Measurements from ENCODE around the gene LMF1. TPM values are rescaled to one million over a fixed set of nuclear protein-coding genes. Genes with fewer than 3 reads are reported as not detected.
A peak's percentile ranks its signal among the peaks of the same experiment; 100 is the strongest.

Gene LMF1
- total and polyA plus RNA-seq, 9 of the 15 experiments (the other 6 are each of a cell fraction or from before 2014, with no cell fraction given): 0.11 to 1.6 (median 0.55) TPM; not detected in 1

GRCh38 chr16:1002399-1003166 is 31.8 kb upstream of the LMF1 start (continued):
- TF ChIP-seq BHLHE40 (IDR thresholded peaks at IDR 0.05; ENCODE audit: low read length): peak; percentile 85
- TF ChIP-seq BACH1 (tag; IDR thresholded peaks at IDR 0.05): no peak
- no peak for TF ChIP-seq IRF9 (tag; IDR thresholded peaks at IDR 0.05)
- TF ChIP-seq ZNF324 (CRISPR knock-in tag; IDR thresholded peaks at IDR 0.05): no peak
- TF ChIP-seq MYNN (IDR thresholded peaks at IDR 0.05): peak; percentile 41; the same call in 1 of the 2 replicates
- TF ChIP-seq MYNN (CRISPR knock-in tag; IDR thresholded peaks at IDR 0.05): no peak
- TF ChIP-seq ZNF174 (CRISPR knock-in tag; IDR thresholded peaks at IDR 0.05): no peak
- TF ChIP-seq ZNF311 (CRISPR knock-in tag; IDR thresholded peaks at IDR 0.05): no peak
- TF ChIP-seq ZBTB7A (IDR thresholded peaks at IDR 0.05; ENCODE audit: borderline replicate concordance, control insufficient read depth, low read depth, low read length): peak; percentile 29; the same call in 1 of the 2 replicates
- peak; percentile 95 for TF ChIP-seq PRDM10 (IDR thresholded peaks at IDR 0.05; ENCODE audit: partially characterized antibody)
- TF ChIP-seq ZNF583 (CRISPR knock-in tag; IDR thresholded peaks at IDR 0.05): no peak
- no peak for TF ChIP-seq ZNF699 (CRISPR knock-in tag; IDR thresholded peaks at IDR 0.05; ENCODE audit: insufficient replicate concordance)
- peak; percentile 67 for TF ChIP-seq MAX (CRISPR knock-in tag; IDR thresholded peaks at IDR 0.05)
- no peak for TF ChIP-seq IRF2 (CRISPR knock-in tag; IDR thresholded peaks at IDR 0.05)
- TF ChIP-seq RAD21 (CRISPR knock-in tag; conservative IDR thresholded peaks at IDR 0.05 in 1 of 2, IDR thresholded peaks at IDR 0.05 in 1 of 2): no peak
- TF ChIP-seq ZFX (CRISPR knock-in tag; IDR thresholded peaks at IDR 0.05): peak; percentile 45
- TF ChIP-seq SRSF1 (IDR thresholded peaks at IDR 0.05; ENCODE audit: low read depth, low read length): no peak
- no peak for TF ChIP-seq RAD51 (IDR thresholded peaks at IDR 0.05; ENCODE audit: borderline replicate concordance, low read depth)
- no peak for TF ChIP-seq EWSR1 (IDR thresholded peaks at IDR 0.05; ENCODE audit: borderline replicate concordance, low read depth, partially characterized antibody)
- no peak for TF ChIP-seq USF2 (CRISPR knock-in tag; IDR thresholded peaks at IDR 0.05)
- no peak for TF ChIP-seq ID3 (CRISPR knock-in tag; IDR thresholded peaks at IDR 0.05)
- peak; percentile 49 for TF ChIP-seq ID3 (tag; IDR thresholded peaks at IDR 0.05)
- TF ChIP-seq ERF (CRISPR knock-in tag; IDR thresholded peaks at IDR 0.05): no peak

All from K562 (cell line).